Measurements from ENCODE around the gene BLOC1S1. TPM values are rescaled to one million over a fixed set of nuclear protein-coding genes. Genes with fewer than 3 reads are reported as not detected.

BLOC1S1 gene
- total and polyA plus RNA-seq, 12 donors, result 68.3 to 515 (median 105) TPM

GRCh38 chr12:55726971-55727370 lies 11.1 kb downstream of the BLOC1S1 start:
- TF ChIP-seq CTCF (IDR thresholded peaks at IDR 0.05), result no peak
- peaks cover 20 to 70% (median 63%) of the 10 kb centered on the region in 9 donors for H3K4me1 ChIP-seq
- H3K4me3 ChIP-seq, result peak overlapping the region; percentile 66 to 98 (median 87)
- H3K27ac ChIP-seq, result peak overlapping the region in 9 of 10 donors; percentile 96 to 100 (median 99)
- no peaks in the 10 kb centered on the region for H3K9me3 ChIP-seq
- intact Hi-C loops (cut with DNase I), result loop anchor here in 2 of 10 donors (5.0 kb wide), 2 partner anchors 45 to 70 kb away; a partner anchor contains a TSS
- H3K36me3 ChIP-seq, result peaks cover 0 to 56% (median 29%) of the 10 kb centered on the region in 9 donors
- 44 to 48% methylated on average over 10 of the region's 10 CpGs for WGBS, 2 donors
- ATAC-seq, result no peak
- no peak for DNase-seq
- no peaks in the 10 kb centered on the region for H3K27me3 ChIP-seq

DNA sequence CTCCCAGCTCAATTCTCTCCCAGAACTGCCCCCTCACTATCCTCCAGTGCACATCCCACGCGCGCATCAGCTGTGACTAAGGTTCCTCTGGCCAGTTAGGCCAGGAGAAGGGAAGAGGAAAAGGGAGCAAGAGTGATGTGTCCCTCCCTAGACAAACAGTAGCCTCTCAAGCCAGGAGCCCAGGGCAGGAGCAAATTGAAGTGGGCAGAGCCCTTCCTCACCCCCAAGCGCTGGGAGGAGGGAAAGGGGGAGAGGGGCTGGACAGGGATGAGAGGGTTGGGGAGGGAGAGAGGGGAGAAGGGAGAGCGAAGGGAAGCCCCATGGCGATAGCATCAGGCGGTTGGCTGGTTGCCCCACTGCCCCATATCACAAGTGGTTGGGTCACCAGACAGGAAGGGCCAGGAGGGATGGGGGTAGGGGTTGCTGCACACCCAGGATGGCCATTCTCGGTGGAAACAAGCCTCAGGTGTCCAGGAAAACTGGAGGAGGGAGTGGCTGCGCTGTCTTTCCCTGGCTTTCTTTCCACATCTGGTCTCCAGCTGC lies 11.9 kb downstream of the BLOC1S1 start:
- Histone ChIP-seq H3K36me3 (peaks cover 0 to 48% (median 29%) of the 10 kb centered on the region in 9 donors), H3K27me3 (no peaks in the 10 kb centered on the region), H3K9me3 (no peaks in the 10 kb centered on the region), H3K4me1 (peaks cover 20 to 70% (median 63%) of the 10 kb centered on the region in 9 donors), H3K4me3 (peak overlapping the region; percentile 66 to 98 (median 87)), H3K27ac (peak overlapping the region; percentile 96 to 100 (median 99))
- intact Hi-C loops (cut with DNase I), result loop anchor here in 3 of 10 donors (2.0 to 5.0 kb wide), 3 partner anchors 19 to 70 kb away; a partner anchor contains a TSS
- TF ChIP-seq CTCF (IDR thresholded peaks at IDR 0.05), result no peak
- peak in 1 of 2 donors; percentile 56 for DNase-seq
- WGBS, 2 donors, result 5 to 15% methylated on average over 9 of the region's 9 CpGs
- peak in 6 of 8 donors; percentile 0 to 11 (median 2) for ATAC-seq

GRCh38 chr12:55728186-55728938 lies 12.5 kb downstream of the BLOC1S1 start:
- WGBS, 2 donors, result 0% methylated on average over 51 to 61 of the region's 61 CpGs
- intact Hi-C loops (cut with DNase I), result loop anchor here in 3 of 10 donors (2.0 to 5.0 kb wide), 3 partner anchors 20 to 71 kb away; a partner anchor contains a TSS

More at GRCh38 chr12:55728186-55728938, 12.5 kb downstream of the BLOC1S1 start:
- H3K4me1 ChIP-seq, result peaks cover 20 to 68% (median 59%) of the 10 kb centered on the region in 9 donors
- peak overlapping the region; percentile 96 to 100 (median 99) for H3K27ac ChIP-seq
- H3K36me3 ChIP-seq, result peaks cover 0 to 43% (median 29%) of the 10 kb centered on the region in 9 donors
- ATAC-seq, result peak; percentile 34 to 68 (median 61)
- H3K4me3 ChIP-seq, result peak overlapping the region; percentile 66 to 98 (median 87)
- H3K27me3 ChIP-seq, result no peaks in the 10 kb centered on the region
- DNase-seq, result peak; percentile 83 to 87
- no peaks in the 10 kb centered on the region for H3K9me3 ChIP-seq
- no peak for TF ChIP-seq CTCF (IDR thresholded peaks at IDR 0.05)
